ENCODE measurements around the gene PARL. TPM values are rescaled to one million over a fixed set of nuclear protein-coding genes. Genes with fewer than 3 reads are reported as not detected.

The PARL gene
- total RNA-seq, 1 experiment from 2014 or later = 69.7 TPM

DNA sequence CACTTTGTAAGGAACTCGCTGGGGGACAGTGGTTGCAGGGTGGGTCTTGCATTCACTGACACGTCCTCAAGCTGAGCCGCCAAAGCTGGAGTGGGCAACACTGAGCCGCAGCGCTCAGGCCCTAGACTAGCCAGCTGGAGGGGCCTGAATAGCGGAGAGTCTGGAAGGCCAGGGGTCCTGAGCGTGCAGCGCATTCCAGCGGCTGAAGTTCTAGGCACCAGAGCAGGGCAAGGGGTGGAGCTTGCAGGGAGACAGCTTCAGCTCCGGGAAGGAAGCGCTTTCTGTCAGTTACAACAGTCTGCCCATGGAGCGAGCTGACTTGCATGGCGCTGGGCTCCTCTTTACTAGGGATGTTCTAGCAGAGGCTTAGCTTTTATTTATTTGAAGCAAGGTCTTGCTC lies 62.0 kb downstream of the PARL start (continued):
- TF ChIP-seq, protein P1, sequence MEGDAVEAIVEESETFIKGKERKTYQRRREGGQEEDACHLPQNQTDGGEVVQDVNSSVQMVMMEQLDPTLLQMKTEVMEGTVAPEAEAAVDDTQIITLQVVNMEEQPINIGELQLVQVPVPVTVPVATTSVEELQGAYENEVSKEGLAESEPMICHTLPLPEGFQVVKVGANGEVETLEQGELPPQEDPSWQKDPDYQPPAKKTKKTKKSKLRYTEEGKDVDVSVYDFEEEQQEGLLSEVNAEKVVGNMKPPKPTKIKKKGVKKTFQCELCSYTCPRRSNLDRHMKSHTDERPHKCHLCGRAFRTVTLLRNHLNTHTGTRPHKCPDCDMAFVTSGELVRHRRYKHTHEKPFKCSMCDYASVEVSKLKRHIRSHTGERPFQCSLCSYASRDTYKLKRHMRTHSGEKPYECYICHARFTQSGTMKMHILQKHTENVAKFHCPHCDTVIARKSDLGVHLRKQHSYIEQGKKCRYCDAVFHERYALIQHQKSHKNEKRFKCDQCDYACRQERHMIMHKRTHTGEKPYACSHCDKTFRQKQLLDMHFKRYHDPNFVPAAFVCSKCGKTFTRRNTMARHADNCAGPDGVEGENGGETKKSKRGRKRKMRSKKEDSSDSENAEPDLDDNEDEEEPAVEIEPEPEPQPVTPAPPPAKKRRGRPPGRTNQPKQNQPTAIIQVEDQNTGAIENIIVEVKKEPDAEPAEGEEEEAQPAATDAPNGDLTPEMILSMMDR (IDR thresholded peaks at IDR 0.05 in 2 of 3, conservative IDR thresholded peaks at IDR 0.05 in 1 of 3; ENCODE audit: borderline replicate concordance in 1 of 3, insufficient read depth in 1 of 3, low read depth in 2 of 3, low read length in 2 of 3) = no peak
- TF ChIP-seq SIN3A (IDR thresholded peaks at IDR 0.05; ENCODE audit: low read depth) (no peak), SP1 (IDR thresholded peaks at IDR 0.05; ENCODE audit: low read depth) (no peak), ZFX (IDR thresholded peaks at IDR 0.05) (no peak), FOSL1 (IDR thresholded peaks at IDR 0.05; ENCODE audit: low read depth) (no peak), JUND (IDR thresholded peaks at IDR 0.05) (no peak)
- TF ChIP-seq, protein P2, sequence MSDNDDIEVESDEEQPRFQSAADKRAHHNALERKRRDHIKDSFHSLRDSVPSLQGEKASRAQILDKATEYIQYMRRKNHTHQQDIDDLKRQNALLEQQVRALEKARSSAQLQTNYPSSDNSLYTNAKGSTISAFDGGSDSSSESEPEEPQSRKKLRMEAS (IDR thresholded peaks at IDR 0.05) = no peak

DNA sequence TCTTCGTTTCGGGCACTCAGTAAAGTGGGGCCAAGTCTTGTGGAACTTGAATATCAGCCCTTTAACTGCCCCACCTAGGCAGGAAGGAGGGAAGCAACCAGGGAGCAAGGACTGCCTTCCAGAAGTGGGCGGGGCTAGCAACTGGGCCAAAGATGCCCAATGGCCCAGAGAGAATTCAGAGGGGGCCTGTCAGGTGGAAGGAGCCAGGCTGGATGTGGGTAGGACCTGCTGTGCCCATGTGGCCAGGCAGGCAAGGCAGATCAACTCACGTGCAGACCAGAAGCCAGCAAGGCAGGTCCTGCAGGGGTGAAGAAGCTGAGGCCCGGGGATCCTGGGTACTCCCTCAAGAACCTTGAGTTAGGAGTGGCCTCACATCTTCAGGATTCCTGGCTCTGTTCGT lies 64.8 kb downstream of the PARL start:
- Histone ChIP-seq H3K79me2 (ENCODE audit: insufficient read depth, low read length) (peaks cover 4% of the 10 kb centered on the region; the same call in 1 of the 2 replicates), H3K4me1 (ENCODE audit: control insufficient read depth in 1 of 2, insufficient read depth in 2 of 2, low read length in 2 of 2) (peaks cover 7 to 9% of the 10 kb centered on the region in 2 experiments; a peak in 3 of 4 replicates), H3K9me2 (ENCODE audit: insufficient read depth) (no peaks in the 10 kb centered on the region), H3K9ac (ENCODE audit: low read length) (no peak overlapping the region), H3K27ac (ENCODE audit: low read depth, low read length) (no peak overlapping the region), H4K20me1 (ENCODE audit: insufficient read depth) (no peaks in the 10 kb centered on the region), H2AFZ (ENCODE audit: low read depth, low read length, poor library complexity, severe bottlenecking) (no peak overlapping the region), H3K4me2 (ENCODE audit: low read length) (no peak overlapping the region), H3K36me3 (ENCODE audit: control insufficient read depth in 1 of 2, insufficient read depth in 2 of 2, low read length in 2 of 2) (no peaks in the 10 kb centered on the region), H3K4me3 (replicated peaks in 1 of 2; ENCODE audit: low read depth in 1 of 2, low read length in 2 of 2) (no peak overlapping the region), H3K27me3 (ENCODE audit: insufficient read depth, low read length) (no peaks in the 10 kb centered on the region), H3K9me3 (ENCODE audit: control insufficient read depth in 1 of 2, insufficient read depth in 1 of 2, low read depth in 1 of 2, low read length in 2 of 2) (no peaks in the 10 kb centered on the region)
- no peak for ATAC-seq
- POLR2A ChIA-PET = no interaction called here
- no TSS peak for BruUV-seq (replicated peaks)
- DNase-seq (ENCODE audit: low read depth, low spot score) = no peak
- RAD21 ChIA-PET (ENCODE audit: low non-redundant PET in 1 of 2, low total read pairs in 2 of 2, uncharacterized antibody in 2 of 2, unreplicated experiment in 2 of 2) = no interaction called here
- TF ChIP-seq RAD21 (IDR thresholded peaks at IDR 0.05; ENCODE audit: low read depth) (no peak), ZFX (IDR thresholded peaks at IDR 0.05) (no peak), SRF (IDR thresholded peaks at IDR 0.05; ENCODE audit: low read depth) (no peak), SP1 (IDR thresholded peaks at IDR 0.05; ENCODE audit: low read depth) (no peak), ZNF274 (IDR thresholded peaks at IDR 0.05; ENCODE audit: low read depth, low read length) (no peak)
- TF ChIP-seq, protein P3, sequence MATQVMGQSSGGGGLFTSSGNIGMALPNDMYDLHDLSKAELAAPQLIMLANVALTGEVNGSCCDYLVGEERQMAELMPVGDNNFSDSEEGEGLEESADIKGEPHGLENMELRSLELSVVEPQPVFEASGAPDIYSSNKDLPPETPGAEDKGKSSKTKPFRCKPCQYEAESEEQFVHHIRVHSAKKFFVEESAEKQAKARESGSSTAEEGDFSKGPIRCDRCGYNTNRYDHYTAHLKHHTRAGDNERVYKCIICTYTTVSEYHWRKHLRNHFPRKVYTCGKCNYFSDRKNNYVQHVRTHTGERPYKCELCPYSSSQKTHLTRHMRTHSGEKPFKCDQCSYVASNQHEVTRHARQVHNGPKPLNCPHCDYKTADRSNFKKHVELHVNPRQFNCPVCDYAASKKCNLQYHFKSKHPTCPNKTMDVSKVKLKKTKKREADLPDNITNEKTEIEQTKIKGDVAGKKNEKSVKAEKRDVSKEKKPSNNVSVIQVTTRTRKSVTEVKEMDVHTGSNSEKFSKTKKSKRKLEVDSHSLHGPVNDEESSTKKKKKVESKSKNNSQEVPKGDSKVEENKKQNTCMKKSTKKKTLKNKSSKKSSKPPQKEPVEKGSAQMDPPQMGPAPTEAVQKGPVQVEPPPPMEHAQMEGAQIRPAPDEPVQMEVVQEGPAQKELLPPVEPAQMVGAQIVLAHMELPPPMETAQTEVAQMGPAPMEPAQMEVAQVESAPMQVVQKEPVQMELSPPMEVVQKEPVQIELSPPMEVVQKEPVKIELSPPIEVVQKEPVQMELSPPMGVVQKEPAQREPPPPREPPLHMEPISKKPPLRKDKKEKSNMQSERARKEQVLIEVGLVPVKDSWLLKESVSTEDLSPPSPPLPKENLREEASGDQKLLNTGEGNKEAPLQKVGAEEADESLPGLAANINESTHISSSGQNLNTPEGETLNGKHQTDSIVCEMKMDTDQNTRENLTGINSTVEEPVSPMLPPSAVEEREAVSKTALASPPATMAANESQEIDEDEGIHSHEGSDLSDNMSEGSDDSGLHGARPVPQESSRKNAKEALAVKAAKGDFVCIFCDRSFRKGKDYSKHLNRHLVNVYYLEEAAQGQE (IDR thresholded peaks at IDR 0.05; ENCODE audit: low read depth) = no peak
- CTCF ChIA-PET = no interaction called here
- intact Hi-C loops (cut with micrococcal nuclease) = no loop called here

Measured in HCT116 (cell line).